Effector memory CD4-positive, alpha-beta T cell (primary cell): Measurements from ENCODE around the gene VWA8.

Experiments
- DNase-seq, 3 donors: peaks; one replicate each; pipeline ENCODE4 v3.0.0-alpha.2; 2020
- H3K27ac ChIP-seq: 2 replicates; pipeline ENCODE4 v1.7.0; 2013; ENCODE audit warnings: mild to moderate bottlenecking, low read length, moderate library complexity; ENCODE audit not compliant: insufficient read depth, poor library complexity, severe bottlenecking
- H3K27me3 ChIP-seq: replicated peaks from 2 replicates; pipeline ENCODE4 v1.7.0; 2013; ENCODE audit warnings: mild to moderate bottlenecking, low read length; ENCODE audit not compliant: insufficient read depth, control insufficient read depth, poor library complexity, severe bottlenecking
- H3K36me3 ChIP-seq: 2 replicates; pipeline ENCODE4 v1.7.0; 2013; ENCODE audit warnings: mild to moderate bottlenecking, low read length, moderate library complexity; ENCODE audit not compliant: control insufficient read depth, insufficient read depth
- H3K4me1 ChIP-seq: 2 replicates; pipeline ENCODE4 v1.7.0; 2013; ENCODE audit warnings: low read length, mild to moderate bottlenecking; ENCODE audit not compliant: control insufficient read depth, insufficient read depth, poor library complexity, severe bottlenecking
- H3K4me3 ChIP-seq: 2 replicates; pipeline ENCODE4 v1.7.0; 2013; ENCODE audit warnings: low read length, low read depth, mild to moderate bottlenecking; ENCODE audit not compliant: insufficient read depth, poor library complexity, severe bottlenecking
- H3K9me3 ChIP-seq: 2 replicates; pipeline ENCODE4 v1.7.0; 2013; ENCODE audit warnings: mild to moderate bottlenecking, low read length, moderate library complexity; ENCODE audit not compliant: control insufficient read depth

VWA8 gene

DNA sequence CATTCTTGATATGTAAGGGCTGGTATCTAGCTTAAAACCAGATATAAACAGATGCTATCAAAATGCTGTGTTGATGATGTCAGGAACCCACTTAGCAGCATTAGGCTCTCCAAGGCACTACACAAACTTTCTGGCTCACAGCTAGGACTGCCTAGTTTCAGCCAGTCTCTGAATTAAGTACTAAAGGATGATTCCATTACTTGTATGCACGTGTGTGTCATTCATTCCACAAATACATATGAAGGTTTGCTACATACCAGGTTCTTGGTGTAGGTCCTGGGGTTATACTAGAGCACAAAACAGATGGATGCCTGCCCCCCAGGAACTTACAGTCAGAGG is 352.1 kb downstream of the VWA8 start:
- H3K4me1 ChIP-seq: no peaks in the 10 kb centered on the region
- H3K36me3 ChIP-seq: peaks cover 20% of the 10 kb centered on the region
- H3K9me3 ChIP-seq: no peaks in the 10 kb centered on the region
- H3K4me3 ChIP-seq: no peak overlapping the region
- DNase-seq: no peak
- H3K27ac ChIP-seq: no peak overlapping the region
- no peaks in the 10 kb centered on the region for H3K27me3 ChIP-seq

DNA sequence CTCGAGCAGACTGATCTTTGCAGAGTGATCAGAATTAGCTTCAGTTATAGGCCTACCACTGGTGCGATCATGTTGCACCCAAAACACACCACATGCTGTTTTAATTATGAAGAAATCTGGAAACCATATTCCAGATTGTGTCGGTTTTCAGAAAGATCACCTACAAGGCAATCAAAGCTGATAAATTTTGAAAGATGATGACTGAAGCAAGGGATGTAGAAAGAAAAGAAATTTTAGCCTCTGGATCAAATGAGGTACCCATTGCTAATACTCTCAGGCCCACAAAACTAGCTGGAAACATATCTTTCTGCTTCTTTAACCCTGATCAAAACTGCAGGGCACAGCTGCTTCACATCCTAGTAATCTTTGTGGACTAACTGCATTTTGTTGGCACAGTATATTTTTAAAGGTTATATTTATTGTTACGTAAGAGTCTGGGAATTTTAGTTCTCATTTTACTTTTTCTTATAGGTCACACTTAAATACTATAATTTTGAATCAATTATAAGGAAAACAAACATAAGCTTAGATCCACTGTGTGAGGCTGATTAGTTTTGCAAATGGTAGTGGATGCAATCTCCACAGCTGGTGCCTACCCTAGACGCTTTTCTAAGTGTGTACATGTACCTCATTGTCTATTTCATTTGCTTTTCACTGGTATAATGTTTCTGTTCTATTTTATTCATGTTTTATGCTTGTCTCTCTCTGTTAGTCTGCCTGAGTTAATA is 352.6 kb downstream of the VWA8 start:
- Histone ChIP-seq H3K4me1 (no peaks in the 10 kb centered on the region), H3K4me3 (no peak overlapping the region), H3K9me3 (no peaks in the 10 kb centered on the region), H3K27ac (no peak overlapping the region), H3K36me3 (peaks cover 20% of the 10 kb centered on the region), H3K27me3 (no peaks in the 10 kb centered on the region)
- no peak for DNase-seq

GRCh38 chr13:41606646-41607045 is 354.3 kb downstream of the VWA8 start:
- DNase-seq: no peak
- no peak overlapping the region for H3K4me3 ChIP-seq
- peaks cover 20% of the 10 kb centered on the region for H3K36me3 ChIP-seq
- H3K9me3 ChIP-seq: no peaks in the 10 kb centered on the region
- H3K27ac ChIP-seq: no peak overlapping the region
- H3K27me3 ChIP-seq: no peaks in the 10 kb centered on the region
- no peaks in the 10 kb centered on the region for H3K4me1 ChIP-seq

GRCh38 chr13:41605319-41606285 is 355.3 kb downstream of the VWA8 start:
- H3K36me3 ChIP-seq: peaks cover 12% of the 10 kb centered on the region
- H3K27ac ChIP-seq: no peak overlapping the region
- no peak for DNase-seq
- H3K9me3 ChIP-seq: no peaks in the 10 kb centered on the region
- no peak overlapping the region for H3K4me3 ChIP-seq
- H3K27me3 ChIP-seq: no peaks in the 10 kb centered on the region
- H3K4me1 ChIP-seq: no peaks in the 10 kb centered on the region

DNA sequence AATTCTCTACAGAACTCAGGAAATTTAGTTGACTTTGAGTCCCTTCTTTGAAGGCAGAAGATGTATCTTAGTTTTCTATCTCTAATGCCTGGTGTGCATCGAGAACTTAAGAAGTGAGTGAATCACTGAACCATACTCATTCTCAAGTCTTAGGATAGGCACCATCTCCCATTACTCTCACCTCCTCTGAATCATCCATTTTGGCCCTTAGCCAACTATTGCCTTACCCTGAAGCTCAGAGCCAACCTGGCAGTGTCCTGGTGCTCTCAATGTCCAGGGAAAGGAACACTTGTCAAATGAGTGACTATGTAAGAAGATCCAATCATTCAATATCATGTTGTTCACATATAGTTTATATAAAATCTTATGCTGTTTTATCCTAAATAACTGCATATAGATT is 357.0 kb downstream of the VWA8 start:
- no peaks in the 10 kb centered on the region for H3K9me3 ChIP-seq

GRCh38 chr13:41601718-41602445 is 359.0 kb downstream of the VWA8 start:
- Histone ChIP-seq H3K27me3 (no peaks in the 10 kb centered on the region), H3K4me1 (peaks cover under 1% of the 10 kb centered on the region), H3K9me3 (no peaks in the 10 kb centered on the region), H3K27ac (no peak overlapping the region), H3K36me3 (no peaks in the 10 kb centered on the region), H3K4me3 (no peak overlapping the region)
- DNase-seq: no peak

More for the DNA sequence above, 357.0 kb downstream of the VWA8 start:
- Histone ChIP-seq H3K4me1 (no peaks in the 10 kb centered on the region), H3K27me3 (no peaks in the 10 kb centered on the region), H3K36me3 (peaks cover 3% of the 10 kb centered on the region), H3K4me3 (no peak overlapping the region), H3K27ac (no peak overlapping the region)
- no peak for DNase-seq

DNA sequence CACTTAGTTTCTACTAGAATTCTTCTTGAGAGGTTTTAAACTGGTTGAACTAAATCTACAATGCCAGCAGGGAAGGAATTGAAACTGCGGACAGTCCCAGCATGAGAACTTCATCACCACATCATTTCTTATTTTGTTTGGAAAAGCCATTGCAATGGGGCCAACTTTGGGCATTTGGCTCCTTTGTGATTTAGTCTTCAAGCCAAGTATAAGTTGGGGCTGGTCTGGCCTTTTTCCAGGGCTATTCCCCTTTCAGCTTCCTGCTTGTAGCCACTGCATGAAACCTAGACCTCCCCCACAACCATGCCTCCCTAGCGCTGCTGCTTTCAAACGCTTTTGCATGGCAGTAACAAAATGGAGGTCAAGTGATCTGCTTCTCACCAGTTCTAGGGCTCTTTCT is 361.3 kb downstream of the VWA8 start:
- DNase-seq: no peak
- Histone ChIP-seq H3K9me3 (no peaks in the 10 kb centered on the region), H3K4me3 (no peak overlapping the region), H3K27me3 (no peaks in the 10 kb centered on the region), H3K36me3 (no peaks in the 10 kb centered on the region), H3K4me1 (peaks cover 3% of the 10 kb centered on the region), H3K27ac (no peak overlapping the region)

GRCh38 chr13:41597348-41598041 is 363.4 kb downstream of the VWA8 start:
- Histone ChIP-seq H3K27me3 (no peaks in the 10 kb centered on the region), H3K9me3 (no peaks in the 10 kb centered on the region), H3K4me3 (no peak overlapping the region), H3K4me1 (peaks cover 3% of the 10 kb centered on the region), H3K27ac (no peak overlapping the region), H3K36me3 (no peaks in the 10 kb centered on the region)
- no peak for DNase-seq

GRCh38 chr13:41596190-41596589 is 364.7 kb downstream of the VWA8 start:
- Histone ChIP-seq H3K9me3 (no peaks in the 10 kb centered on the region), H3K36me3 (no peaks in the 10 kb centered on the region), H3K27me3 (no peaks in the 10 kb centered on the region), H3K27ac (no peak overlapping the region), H3K4me1 (peaks cover 3% of the 10 kb centered on the region), H3K4me3 (no peak overlapping the region)
- DNase-seq: no peak
